ENCODE data around the gene ROBO4.

ROBO4 gene

GRCh38 chr11:124900464-124900863 lies 2.8 kb upstream of the ROBO4 start:
- Histone ChIP-seq H3K4me3 (ENCODE audit: insufficient read depth, low read length, poor library complexity, severe bottlenecking) (no peak overlapping the region), H3K27me3 (ENCODE audit: low read length) (0 out of 2 replicates have a peak, but pooled peaks cover 5% of the 10 kb centered on the region), H3K4me2 (ENCODE audit: low read depth, low read length, poor library complexity, severe bottlenecking) (no peak overlapping the region), H3K79me2 (ENCODE audit: insufficient read depth, low read length) (no peaks in the 10 kb centered on the region), H3K36me3 (ENCODE audit: low read length) (no peaks in the 10 kb centered on the region), H2AFZ (ENCODE audit: low read depth, low read length, severe bottlenecking) (no peak overlapping the region), H3K9me2 (replicated peaks; ENCODE audit: insufficient read depth, low read length) (no peaks in the 10 kb centered on the region), H3K9ac (ENCODE audit: low read length) (no peak overlapping the region), H3K9me3 (ENCODE audit: insufficient read depth, low read length) (no peaks in the 10 kb centered on the region), H4K20me1 (ENCODE audit: low read depth, low read length) (no peaks in the 10 kb centered on the region), H3F3A (ENCODE audit: insufficient read depth) (no peaks in the 10 kb centered on the region), H3K27ac (ENCODE audit: low read depth, low read length) (no peak overlapping the region)
- no peak for TF ChIP-seq EZH2phosphoT487 (conservative IDR thresholded peaks at IDR 0.05; ENCODE audit: low read length)
- TF ChIP-seq CTCF (IDR thresholded peaks at IDR 0.05; ENCODE audit: insufficient read depth, low read length, poor library complexity, severe bottlenecking), result no peak

- Histone ChIP-seq H3K4me3 (ENCODE audit: insufficient read depth, low read length, poor library complexity, severe bottlenecking) (no peak overlapping the region), H3K36me3 (ENCODE audit: low read length) (no peaks in the 10 kb centered on the region), H4K20me1 (ENCODE audit: low read depth, low read length) (no peaks in the 10 kb centered on the region), H3K27ac (ENCODE audit: low read depth, low read length) (no peak overlapping the region), H3F3A (ENCODE audit: insufficient read depth) (no peaks in the 10 kb centered on the region), H3K9ac (ENCODE audit: low read length) (no peak overlapping the region), H3K79me2 (ENCODE audit: insufficient read depth, low read length) (no peaks in the 10 kb centered on the region), H3K9me2 (replicated peaks; ENCODE audit: insufficient read depth, low read length) (no peaks in the 10 kb centered on the region), H3K27me3 (ENCODE audit: low read length) (0 out of 2 replicates have a peak, but pooled peaks cover 5% of the 10 kb centered on the region), H2AFZ (ENCODE audit: low read depth, low read length, severe bottlenecking) (no peak overlapping the region), H3K4me2 (ENCODE audit: low read depth, low read length, poor library complexity, severe bottlenecking) (no peak overlapping the region), H3K9me3 (ENCODE audit: insufficient read depth, low read length) (no peaks in the 10 kb centered on the region)
- TF ChIP-seq EZH2phosphoT487 (conservative IDR thresholded peaks at IDR 0.05; ENCODE audit: low read length) (no peak), CTCF (IDR thresholded peaks at IDR 0.05; ENCODE audit: insufficient read depth, low read length, poor library complexity, severe bottlenecking) (no peak)
These were observed 1.9 kb upstream of the ROBO4 start for GRCh38 chr11:124899383-124900145.

- no peak overlapping the region for H3K4me2 ChIP-seq (ENCODE audit: low read depth, low read length, poor library complexity, severe bottlenecking)
- no peaks in the 10 kb centered on the region for H4K20me1 ChIP-seq (ENCODE audit: low read depth, low read length)
- no peaks in the 10 kb centered on the region for H3F3A ChIP-seq (ENCODE audit: insufficient read depth)
- 0 out of 2 replicates have a peak, but pooled peaks cover 5% of the 10 kb centered on the region for H3K27me3 ChIP-seq (ENCODE audit: low read length)
- TF ChIP-seq CTCF (IDR thresholded peaks at IDR 0.05; ENCODE audit: insufficient read depth, low read length, poor library complexity, severe bottlenecking) (no peak), EZH2phosphoT487 (conservative IDR thresholded peaks at IDR 0.05; ENCODE audit: low read length) (no peak)
- H3K4me3 ChIP-seq (ENCODE audit: insufficient read depth, low read length, poor library complexity, severe bottlenecking), result no peak overlapping the region
- H3K79me2 ChIP-seq (ENCODE audit: insufficient read depth, low read length), result no peaks in the 10 kb centered on the region
- no peaks in the 10 kb centered on the region for H3K36me3 ChIP-seq (ENCODE audit: low read length)
- no peak overlapping the region for H3K27ac ChIP-seq (ENCODE audit: low read depth, low read length)
- H3K9me2 ChIP-seq (replicated peaks; ENCODE audit: insufficient read depth, low read length), result no peaks in the 10 kb centered on the region
- H3K9ac ChIP-seq (ENCODE audit: low read length), result no peak overlapping the region
- H3K9me3 ChIP-seq (ENCODE audit: insufficient read depth, low read length), result no peaks in the 10 kb centered on the region
- H2AFZ ChIP-seq (ENCODE audit: low read depth, low read length, severe bottlenecking), result no peak overlapping the region
These were observed 1.0 kb upstream of the ROBO4 start for GRCh38 chr11:124898711-124899110.

Data from SU-DHL-6 (cell line).